Thyroid gland (tissue), 4 donors: ENCODE results near the gene CTAGE1.

ENCODE experiments used
- POLR2A ChIP-seq, 2 donors: fragments of 450-650 bp; IDR thresholded peaks; one replicate each; pipeline ENCODE4 v1.6.1; 2017; ENCODE audit warnings: antibody characterized with exemption in 2 of 2, mild to moderate bottlenecking in 2 of 2, moderate library complexity in 1 of 2
- TF ChIP-seq, protein P1 (sequence below), 6 experiments: fragments of 200-600 bp in 3 of 6; fragments of 450-650 bp in 3 of 6; sonication (generic) in 3 of 6; IDR thresholded peaks; one replicate each; pipeline ENCODE4 v1.5.1; 2016 to 2019; ENCODE audit warnings: antibody characterized with exemption in 6 of 6, mild to moderate bottlenecking in 2 of 6, inconsistent platforms in 1 of 6, moderate library complexity in 1 of 6

DNA sequence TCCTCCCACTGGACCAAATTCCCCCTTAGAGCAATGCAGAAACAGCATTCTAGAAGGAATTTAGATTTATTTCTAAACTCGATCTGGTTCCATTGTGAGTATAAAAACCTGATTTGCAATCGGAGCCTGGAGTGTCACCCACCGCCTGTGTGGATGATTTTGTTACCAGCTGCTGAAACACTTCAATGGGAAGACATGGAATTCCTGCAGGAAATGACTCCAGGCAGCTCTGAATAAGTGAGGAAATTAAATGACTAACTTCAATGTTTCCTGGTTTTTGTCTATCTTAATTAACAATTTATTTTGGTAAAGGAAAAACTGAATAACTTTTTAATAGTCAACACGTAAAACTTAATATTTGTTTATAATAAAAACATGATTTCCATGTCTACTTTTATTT, 19.3 kb downstream of the CTAGE1 start:
- TF ChIP-seq, protein P1, sequence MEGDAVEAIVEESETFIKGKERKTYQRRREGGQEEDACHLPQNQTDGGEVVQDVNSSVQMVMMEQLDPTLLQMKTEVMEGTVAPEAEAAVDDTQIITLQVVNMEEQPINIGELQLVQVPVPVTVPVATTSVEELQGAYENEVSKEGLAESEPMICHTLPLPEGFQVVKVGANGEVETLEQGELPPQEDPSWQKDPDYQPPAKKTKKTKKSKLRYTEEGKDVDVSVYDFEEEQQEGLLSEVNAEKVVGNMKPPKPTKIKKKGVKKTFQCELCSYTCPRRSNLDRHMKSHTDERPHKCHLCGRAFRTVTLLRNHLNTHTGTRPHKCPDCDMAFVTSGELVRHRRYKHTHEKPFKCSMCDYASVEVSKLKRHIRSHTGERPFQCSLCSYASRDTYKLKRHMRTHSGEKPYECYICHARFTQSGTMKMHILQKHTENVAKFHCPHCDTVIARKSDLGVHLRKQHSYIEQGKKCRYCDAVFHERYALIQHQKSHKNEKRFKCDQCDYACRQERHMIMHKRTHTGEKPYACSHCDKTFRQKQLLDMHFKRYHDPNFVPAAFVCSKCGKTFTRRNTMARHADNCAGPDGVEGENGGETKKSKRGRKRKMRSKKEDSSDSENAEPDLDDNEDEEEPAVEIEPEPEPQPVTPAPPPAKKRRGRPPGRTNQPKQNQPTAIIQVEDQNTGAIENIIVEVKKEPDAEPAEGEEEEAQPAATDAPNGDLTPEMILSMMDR (IDR thresholded peaks at IDR 0.05) = no peak
- TF ChIP-seq POLR2A (IDR thresholded peaks at IDR 0.05) = no peak
